Measurements from ENCODE around the gene APBA2. TPM values are rescaled to one million over a fixed set of nuclear protein-coding genes. Genes with fewer than 3 reads are reported as not detected.
A peak's percentile ranks its signal among the peaks of the same experiment; 100 is the strongest.

Gene APBA2
- total and polyA plus RNA-seq, 4 donors: 0.41 to 2.1 (median 1.9) TPM

DNA sequence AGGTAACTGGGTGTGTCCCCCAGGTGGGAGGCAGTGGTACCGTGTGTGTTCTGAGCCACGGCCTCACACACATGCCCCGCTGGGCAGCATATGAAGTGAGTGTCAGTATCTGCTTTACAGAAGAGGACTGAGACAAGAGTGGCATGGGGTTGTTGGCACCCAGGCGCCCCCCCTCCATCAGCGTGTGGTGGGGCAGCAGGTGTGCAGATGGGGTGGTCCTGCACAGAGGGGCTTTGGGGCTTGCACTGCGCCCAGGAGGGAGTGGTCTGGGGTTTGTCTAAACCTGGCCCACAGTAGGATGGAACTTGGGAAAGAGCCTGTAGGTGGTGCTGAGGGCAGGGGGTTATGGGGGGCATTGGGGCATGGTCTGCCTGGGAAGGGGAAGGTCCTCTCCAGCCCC lies 176.0 kb downstream of the APBA2 start:
- intact Hi-C loops (cut with DNase I): no loop called here
- no peak overlapping the region for H3K4me3 ChIP-seq (ENCODE audit: low read length in 2 of 2)
- H3K27me3 ChIP-seq (ENCODE audit: control insufficient read depth in 1 of 2, insufficient read depth in 2 of 2, low read length in 1 of 2): no peaks in the 10 kb centered on the region
- WGBS, 2 donors: 93 to 97% methylated on average over 6 of the region's 6 CpGs
- no peaks in the 10 kb centered on the region for H3K9me3 ChIP-seq (ENCODE audit: control insufficient read depth, low read length)
- no peaks in the 10 kb centered on the region for H3K36me3 ChIP-seq (ENCODE audit: control insufficient read depth in 1 of 2, insufficient read depth in 2 of 2, low read length in 1 of 2)
- no peak overlapping the region for H3K27ac ChIP-seq (ENCODE audit: low read depth in 1 of 2, low read length in 2 of 2)
- ATAC-seq (ENCODE audit: low FRiP score): peak; percentile 17
- DNase-seq: no peak
- H3K4me1 ChIP-seq (ENCODE audit: control insufficient read depth in 1 of 2, insufficient read depth in 2 of 2, low read length in 2 of 2): no peaks in the 10 kb centered on the region

DNA sequence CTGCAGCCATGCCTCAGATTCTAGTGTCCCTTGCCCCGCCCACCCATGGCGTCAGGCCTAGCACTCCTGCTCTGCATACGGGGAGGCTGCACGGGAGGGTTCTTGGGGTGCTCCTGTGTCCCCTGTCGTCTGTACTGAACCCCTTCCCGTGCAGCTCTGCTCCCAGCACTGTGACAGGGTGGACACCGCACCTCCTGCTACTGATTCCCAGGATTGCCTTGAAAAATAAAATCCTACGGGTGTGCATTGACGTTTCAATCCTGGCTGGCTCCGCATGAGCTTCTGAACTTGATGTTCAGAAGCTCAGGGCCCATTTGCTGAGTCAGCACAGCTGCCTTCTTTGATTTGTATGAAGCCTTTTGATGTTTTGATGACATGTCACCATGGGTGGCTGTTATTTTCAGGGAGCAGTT lies 176.4 kb downstream of the APBA2 start:
- intact Hi-C loops (cut with DNase I): no loop called here
- Histone ChIP-seq H3K9me3 (ENCODE audit: control insufficient read depth, low read length) (no peaks in the 10 kb centered on the region), H3K4me1 (ENCODE audit: control insufficient read depth in 1 of 2, insufficient read depth in 2 of 2, low read length in 2 of 2) (no peaks in the 10 kb centered on the region), H3K36me3 (ENCODE audit: control insufficient read depth in 1 of 2, insufficient read depth in 2 of 2, low read length in 1 of 2) (no peaks in the 10 kb centered on the region), H3K27me3 (ENCODE audit: control insufficient read depth in 1 of 2, insufficient read depth in 2 of 2, low read length in 1 of 2) (no peaks in the 10 kb centered on the region), H3K27ac (ENCODE audit: low read depth in 1 of 2, low read length in 2 of 2) (no peak overlapping the region), H3K4me3 (ENCODE audit: low read length in 2 of 2) (no peak overlapping the region)
- WGBS, 2 donors: 51 to 56% methylated on average over 10 of the region's 10 CpGs
- DNase-seq (no peak), ATAC-seq (ENCODE audit: low FRiP score) (peak; percentile 36)

DNA sequence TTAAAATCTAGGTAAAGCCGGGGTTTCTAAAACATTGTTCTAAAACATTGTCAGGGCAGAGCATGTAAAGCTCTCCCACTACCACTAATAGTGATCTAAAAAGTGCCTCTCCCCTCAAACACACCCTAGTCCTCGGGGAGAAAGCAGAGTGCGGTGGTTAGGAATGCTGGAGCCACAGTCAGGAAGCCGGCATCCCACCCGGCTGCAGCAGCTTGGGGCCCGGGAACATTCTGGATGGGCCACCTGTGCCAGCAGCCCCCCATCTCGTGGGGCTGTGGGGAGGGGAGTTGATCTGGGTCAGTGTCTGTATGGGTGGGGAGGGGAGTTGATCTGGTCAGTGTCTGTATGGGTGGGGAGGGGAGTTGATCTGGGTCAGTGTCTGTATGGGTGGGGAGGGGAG lies 176.9 kb downstream of the APBA2 start:
- Histone ChIP-seq H3K4me1 (ENCODE audit: control insufficient read depth in 1 of 2, insufficient read depth in 2 of 2, low read length in 2 of 2) (no peaks in the 10 kb centered on the region), H3K36me3 (ENCODE audit: control insufficient read depth in 1 of 2, insufficient read depth in 2 of 2, low read length in 1 of 2) (no peaks in the 10 kb centered on the region), H3K27me3 (ENCODE audit: control insufficient read depth in 1 of 2, insufficient read depth in 2 of 2, low read length in 1 of 2) (no peaks in the 10 kb centered on the region), H3K27ac (ENCODE audit: low read depth in 1 of 2, low read length in 2 of 2) (no peak overlapping the region), H3K4me3 (ENCODE audit: low read length in 2 of 2) (no peak overlapping the region), H3K9me3 (ENCODE audit: control insufficient read depth, low read length) (no peaks in the 10 kb centered on the region)
- intact Hi-C loops (cut with DNase I): no loop called here
- ATAC-seq (ENCODE audit: low FRiP score): no peak
- DNase-seq: no peak
- 48 to 54% methylated on average over 7 of the region's 7 CpGs for WGBS, 2 donors

DNA sequence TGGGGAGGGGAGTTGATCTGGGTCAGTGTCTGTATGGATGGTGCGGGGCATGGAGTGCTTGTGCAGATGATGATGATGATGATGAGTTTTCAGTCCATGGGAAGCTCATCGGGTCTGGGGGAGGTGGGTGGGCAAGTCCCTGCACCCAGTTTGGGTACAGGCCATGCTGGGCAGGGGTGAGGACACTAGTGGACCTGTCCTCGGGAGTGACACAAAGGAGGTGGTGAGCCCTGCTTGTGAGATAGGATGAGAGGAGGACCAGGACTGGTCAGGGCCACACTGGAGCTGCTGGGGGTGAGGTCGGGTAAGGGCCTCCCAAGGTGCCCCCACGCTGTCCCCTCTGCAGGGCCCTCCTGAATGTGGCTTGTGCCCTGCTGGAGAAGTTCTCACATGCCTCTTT lies 177.9 kb downstream of the APBA2 start:
- H3K36me3 ChIP-seq (ENCODE audit: control insufficient read depth in 1 of 2, insufficient read depth in 2 of 2, low read length in 1 of 2): no peaks in the 10 kb centered on the region
- no peak overlapping the region for H3K4me3 ChIP-seq (ENCODE audit: low read length in 2 of 2)
- no peaks in the 10 kb centered on the region for H3K9me3 ChIP-seq (ENCODE audit: control insufficient read depth, low read length)
- DNase-seq (no peak), ATAC-seq (ENCODE audit: low FRiP score) (no peak)
- H3K4me1 ChIP-seq (ENCODE audit: control insufficient read depth in 1 of 2, insufficient read depth in 2 of 2, low read length in 2 of 2): no peaks in the 10 kb centered on the region
- H3K27ac ChIP-seq (ENCODE audit: low read depth in 1 of 2, low read length in 2 of 2): no peak overlapping the region
- 90 to 93% methylated on average over 5 of the region's 5 CpGs for WGBS, 2 donors
- intact Hi-C loops (cut with DNase I): no loop called here
- no peaks in the 10 kb centered on the region for H3K27me3 ChIP-seq (ENCODE audit: control insufficient read depth in 1 of 2, insufficient read depth in 2 of 2, low read length in 1 of 2)

DNA sequence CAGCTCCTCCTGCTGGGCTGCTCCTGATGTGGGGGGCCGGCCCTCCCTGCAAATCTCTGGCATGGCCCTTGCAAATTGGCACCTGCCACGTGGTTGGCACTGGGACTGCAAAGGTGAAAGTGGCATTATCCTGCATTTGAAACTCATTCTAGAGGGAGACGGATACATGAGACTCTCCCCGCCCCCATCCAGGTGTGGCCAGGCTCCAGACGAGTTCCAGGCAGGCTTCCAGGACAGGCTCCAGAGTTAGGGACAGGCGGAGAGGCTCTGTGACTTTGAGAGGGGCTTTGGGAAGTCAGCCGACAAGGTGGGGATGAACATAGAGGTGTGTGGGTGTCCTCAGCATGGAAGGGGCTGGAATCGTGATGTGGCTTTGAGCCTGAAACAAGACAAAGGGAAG lies 178.5 kb downstream of the APBA2 start:
- Histone ChIP-seq H3K4me3 (ENCODE audit: low read length in 2 of 2) (no peak overlapping the region), H3K27me3 (ENCODE audit: control insufficient read depth in 1 of 2, insufficient read depth in 2 of 2, low read length in 1 of 2) (no peaks in the 10 kb centered on the region), H3K4me1 (ENCODE audit: control insufficient read depth in 1 of 2, insufficient read depth in 2 of 2, low read length in 2 of 2) (no peaks in the 10 kb centered on the region), H3K9me3 (ENCODE audit: control insufficient read depth, low read length) (no peaks in the 10 kb centered on the region), H3K27ac (ENCODE audit: low read depth in 1 of 2, low read length in 2 of 2) (no peak overlapping the region), H3K36me3 (ENCODE audit: control insufficient read depth in 1 of 2, insufficient read depth in 2 of 2, low read length in 1 of 2) (no peaks in the 10 kb centered on the region)
- intact Hi-C loops (cut with DNase I): no loop called here
- ATAC-seq (ENCODE audit: low FRiP score) (no peak), DNase-seq (no peak)
- WGBS, 2 donors: 67 to 77% methylated on average over 8 of the region's 8 CpGs

DNA sequence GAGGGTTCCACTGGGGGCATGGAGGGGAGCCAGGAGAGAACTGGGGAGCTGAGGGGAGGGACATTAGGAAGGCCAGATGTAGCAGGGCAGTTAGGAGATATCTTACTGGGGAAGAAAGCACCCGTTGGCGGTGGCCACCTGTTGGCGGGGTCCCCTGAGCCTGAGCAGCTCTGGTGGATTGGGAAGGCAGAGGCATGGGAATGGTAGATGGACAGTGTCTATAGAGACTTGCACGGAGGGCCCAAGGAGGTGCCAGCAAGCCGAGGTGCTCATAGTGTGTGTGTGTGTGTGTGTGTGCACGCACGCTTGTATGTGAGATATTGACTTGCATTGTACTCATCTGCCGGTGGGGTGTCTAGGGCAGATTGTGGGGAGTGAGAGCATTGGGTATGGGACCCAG lies 179.0 kb downstream of the APBA2 start:
- WGBS, 2 donors: 93 to 96% methylated on average over 8 of the region's 8 CpGs
- no peaks in the 10 kb centered on the region for H3K4me1 ChIP-seq (ENCODE audit: control insufficient read depth in 1 of 2, insufficient read depth in 2 of 2, low read length in 2 of 2)
- no peak overlapping the region for H3K27ac ChIP-seq (ENCODE audit: low read depth in 1 of 2, low read length in 2 of 2)
- H3K36me3 ChIP-seq (ENCODE audit: control insufficient read depth in 1 of 2, insufficient read depth in 2 of 2, low read length in 1 of 2): no peaks in the 10 kb centered on the region
- DNase-seq: no peak
- peaks cover 4% of the 10 kb centered on the region for H3K9me3 ChIP-seq (ENCODE audit: control insufficient read depth, low read length)
- no peak overlapping the region for H3K4me3 ChIP-seq (ENCODE audit: low read length in 2 of 2)
- intact Hi-C loops (cut with DNase I): no loop called here
- H3K27me3 ChIP-seq (ENCODE audit: control insufficient read depth in 1 of 2, insufficient read depth in 2 of 2, low read length in 1 of 2): no peaks in the 10 kb centered on the region
- ATAC-seq (ENCODE audit: low FRiP score): no peak

DNA sequence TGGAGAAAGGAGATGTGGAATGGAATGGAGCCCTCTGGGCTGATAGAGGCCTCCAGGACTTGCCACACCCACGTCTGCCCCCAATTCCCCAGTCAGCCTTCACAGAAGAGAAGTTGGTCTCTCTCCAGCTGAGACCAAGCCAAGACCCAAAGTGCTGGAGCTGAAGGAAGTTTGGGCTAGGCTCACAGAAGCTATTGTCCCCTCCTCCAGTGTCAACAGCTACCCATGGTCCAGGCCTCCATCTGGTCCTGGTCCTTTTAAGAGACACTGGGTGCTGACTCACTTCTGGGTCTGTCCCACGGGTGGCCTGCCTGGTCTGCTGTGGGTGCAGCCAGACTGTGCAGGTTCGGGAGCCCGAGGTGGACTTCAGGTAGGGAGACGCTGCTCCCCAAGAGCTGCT lies 179.8 kb downstream of the APBA2 start:
- DNase-seq: no peak

DNA sequence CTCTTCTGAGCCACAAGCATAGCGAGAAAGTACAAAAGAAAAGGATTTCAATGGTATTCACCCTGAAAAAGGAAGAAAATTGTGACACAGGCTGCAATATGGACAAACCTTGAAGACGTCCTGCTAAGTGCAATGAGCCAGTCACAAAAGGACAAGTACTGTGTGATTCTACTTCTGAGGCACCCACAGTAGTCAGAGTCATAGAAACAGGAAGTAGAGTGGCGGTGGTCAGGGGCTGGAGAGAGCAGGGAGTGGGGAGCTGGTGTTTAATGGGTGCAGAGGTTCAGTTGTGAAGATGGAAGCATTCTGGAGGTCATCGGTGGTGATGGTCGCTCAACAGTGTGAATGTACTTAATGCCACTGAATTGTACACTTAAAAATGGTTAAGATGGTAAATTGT lies 180.5 kb downstream of the APBA2 start:
- H3K4me3 ChIP-seq (ENCODE audit: low read length in 2 of 2): no peak overlapping the region
- intact Hi-C loops (cut with DNase I): no loop called here
- no peaks in the 10 kb centered on the region for H3K27me3 ChIP-seq (ENCODE audit: control insufficient read depth in 1 of 2, insufficient read depth in 2 of 2, low read length in 1 of 2)
- 83 to 92% methylated on average over 5 of the region's 5 CpGs for WGBS, 2 donors
- H3K27ac ChIP-seq (ENCODE audit: low read depth in 1 of 2, low read length in 2 of 2): no peak overlapping the region
- H3K9me3 ChIP-seq (ENCODE audit: control insufficient read depth, low read length): peaks cover 4% of the 10 kb centered on the region
- ATAC-seq (ENCODE audit: low FRiP score) (no peak), DNase-seq (no peak)
- no peaks in the 10 kb centered on the region for H3K4me1 ChIP-seq (ENCODE audit: control insufficient read depth in 1 of 2, insufficient read depth in 2 of 2, low read length in 2 of 2)
- H3K36me3 ChIP-seq (ENCODE audit: control insufficient read depth in 1 of 2, insufficient read depth in 2 of 2, low read length in 1 of 2): no peaks in the 10 kb centered on the region

More for the DNA sequence above, 179.8 kb downstream of the APBA2 start:
- no peaks in the 10 kb centered on the region for H3K27me3 ChIP-seq (ENCODE audit: control insufficient read depth in 1 of 2, insufficient read depth in 2 of 2, low read length in 1 of 2)
- no peak overlapping the region for H3K27ac ChIP-seq (ENCODE audit: low read depth in 1 of 2, low read length in 2 of 2)
- 76 to 83% methylated on average over 5 of the region's 5 CpGs for WGBS, 2 donors
- H3K9me3 ChIP-seq (ENCODE audit: control insufficient read depth, low read length): peaks cover 4% of the 10 kb centered on the region
- H3K4me1 ChIP-seq (ENCODE audit: control insufficient read depth in 1 of 2, insufficient read depth in 2 of 2, low read length in 2 of 2): no peaks in the 10 kb centered on the region
- no peaks in the 10 kb centered on the region for H3K36me3 ChIP-seq (ENCODE audit: control insufficient read depth in 1 of 2, insufficient read depth in 2 of 2, low read length in 1 of 2)
- no peak for ATAC-seq (ENCODE audit: low FRiP score)
- intact Hi-C loops (cut with DNase I): no loop called here
- H3K4me3 ChIP-seq (ENCODE audit: low read length in 2 of 2): no peak overlapping the region

DNA sequence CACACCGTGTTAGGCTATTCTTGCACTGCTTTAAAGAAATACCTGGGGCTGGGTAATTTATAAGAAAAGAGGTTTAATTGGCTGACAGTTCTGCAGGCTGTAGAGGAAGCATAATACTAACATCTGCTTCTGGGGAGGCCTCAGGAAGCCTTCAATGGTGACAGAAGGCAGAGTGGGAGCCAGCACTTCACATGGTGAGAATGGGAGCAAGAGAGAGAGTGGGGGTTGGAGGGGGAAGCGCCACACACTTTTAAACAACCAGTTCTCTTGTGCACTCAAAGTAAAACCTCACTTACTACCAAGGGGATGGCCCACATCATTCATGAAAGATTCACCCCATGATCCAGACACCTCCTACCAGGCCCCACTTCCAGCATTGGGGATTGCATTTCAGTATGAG lies 181.1 kb downstream of the APBA2 start:
- WGBS, 2 donors: 85 to 86% methylated on average over 2 of the region's 2 CpGs
- no peak for DNase-seq

More for the DNA sequence above, 181.1 kb downstream of the APBA2 start:
- ATAC-seq (ENCODE audit: low FRiP score): no peak
- Histone ChIP-seq H3K9me3 (ENCODE audit: control insufficient read depth, low read length) (peaks cover 4% of the 10 kb centered on the region), H3K4me3 (ENCODE audit: low read length in 2 of 2) (no peak overlapping the region), H3K27ac (ENCODE audit: low read depth in 1 of 2, low read length in 2 of 2) (no peak overlapping the region), H3K4me1 (ENCODE audit: control insufficient read depth in 1 of 2, insufficient read depth in 2 of 2, low read length in 2 of 2) (no peaks in the 10 kb centered on the region), H3K27me3 (ENCODE audit: control insufficient read depth in 1 of 2, insufficient read depth in 2 of 2, low read length in 1 of 2) (no peaks in the 10 kb centered on the region), H3K36me3 (ENCODE audit: control insufficient read depth in 1 of 2, insufficient read depth in 2 of 2, low read length in 1 of 2) (no peaks in the 10 kb centered on the region)
- intact Hi-C loops (cut with DNase I): no loop called here
